NCI-H1694 treated with DMSO at 0.1 percent for 48 hours (cell line): ENCODE data around the gene SNX14.

Experiments used
- DNase-seq: peaks from one replicate; lab custom pipeline; 2025; lab: John Stamatoyannopoulos, UW

Gene SNX14

DNA sequence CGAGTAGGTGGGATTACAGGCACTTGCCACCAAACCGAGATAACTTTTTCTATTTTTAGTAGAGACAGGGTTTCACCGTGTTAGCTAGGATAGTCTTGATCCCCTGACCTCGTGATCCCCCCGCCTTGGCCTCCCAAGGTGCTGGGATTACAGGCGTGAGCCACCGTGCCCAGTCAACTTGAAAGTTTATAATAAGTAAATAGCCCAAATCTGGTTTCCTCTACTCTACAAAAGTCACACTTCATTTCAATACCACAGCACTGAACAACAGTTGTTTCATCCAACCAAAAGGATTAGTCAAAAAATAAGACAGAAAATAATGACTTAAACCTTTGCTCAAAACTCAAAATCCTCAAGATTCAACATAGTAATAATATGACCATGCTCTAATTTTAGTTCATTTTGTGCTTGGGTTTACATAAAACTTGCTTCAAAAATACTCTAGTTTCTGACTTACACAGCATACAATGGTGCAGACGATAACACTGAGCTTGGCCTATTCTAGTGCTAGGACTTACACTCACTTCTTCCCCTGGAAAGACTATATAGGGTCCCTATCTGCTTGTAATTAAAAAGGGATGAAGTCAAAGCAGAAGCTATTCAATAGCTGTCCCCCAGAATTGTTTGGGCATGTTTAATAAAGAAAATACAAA, 87.1 kb downstream of the SNX14 start:
- no peak for DNase-seq

DNA sequence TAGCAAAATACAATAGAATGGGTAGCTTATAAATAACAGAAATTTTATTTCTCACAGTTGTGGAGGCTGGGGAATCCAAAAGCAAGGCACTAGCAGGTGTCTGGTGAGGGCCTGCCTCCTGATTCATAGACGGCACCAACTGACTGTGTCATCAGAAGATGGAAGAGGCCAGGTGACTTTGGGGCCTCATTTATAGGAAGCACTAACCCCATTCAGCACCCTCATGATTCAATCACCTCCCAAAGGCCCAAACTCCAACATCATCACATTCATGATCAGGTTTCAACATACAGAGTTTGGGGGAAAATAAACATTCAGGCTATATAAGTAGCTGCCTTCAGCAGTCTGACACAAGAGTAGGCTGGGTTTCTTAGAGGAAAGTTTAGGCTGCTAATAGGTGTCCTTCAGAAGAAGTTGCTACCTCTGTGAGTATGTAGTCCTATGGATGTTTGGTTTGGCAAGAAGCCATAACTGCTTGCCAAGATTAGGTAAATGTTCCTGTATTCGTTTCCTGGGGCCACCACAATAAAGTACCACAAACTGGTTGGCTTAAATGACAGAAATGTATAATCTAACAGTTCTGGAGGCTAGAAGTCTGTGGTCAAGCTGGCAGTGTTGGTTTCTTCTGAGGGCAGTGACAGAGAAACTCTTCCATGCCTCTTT, 94.9 kb downstream of the SNX14 start:
- DNase-seq = no peak

DNA sequence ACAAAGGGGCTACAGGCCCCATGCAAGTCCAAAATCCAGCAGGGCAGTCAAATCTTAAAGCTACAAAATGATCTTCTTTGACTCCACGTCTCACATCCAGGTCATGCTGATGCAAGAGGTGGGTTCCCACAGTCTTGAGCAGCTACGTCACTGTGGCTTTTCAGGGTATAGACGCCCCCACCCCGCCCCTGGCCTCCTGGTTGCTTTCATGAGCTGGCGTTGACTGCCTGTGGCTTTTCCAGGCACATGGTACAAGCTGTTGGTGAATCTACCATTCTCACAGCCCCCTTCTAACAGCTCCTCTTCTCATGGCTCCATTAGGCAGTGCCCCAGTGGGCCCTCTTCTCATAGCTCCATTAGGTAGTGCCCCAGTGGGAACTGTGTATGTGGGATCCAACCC, 96.8 kb downstream of the SNX14 start:
- no peak for DNase-seq

DNA sequence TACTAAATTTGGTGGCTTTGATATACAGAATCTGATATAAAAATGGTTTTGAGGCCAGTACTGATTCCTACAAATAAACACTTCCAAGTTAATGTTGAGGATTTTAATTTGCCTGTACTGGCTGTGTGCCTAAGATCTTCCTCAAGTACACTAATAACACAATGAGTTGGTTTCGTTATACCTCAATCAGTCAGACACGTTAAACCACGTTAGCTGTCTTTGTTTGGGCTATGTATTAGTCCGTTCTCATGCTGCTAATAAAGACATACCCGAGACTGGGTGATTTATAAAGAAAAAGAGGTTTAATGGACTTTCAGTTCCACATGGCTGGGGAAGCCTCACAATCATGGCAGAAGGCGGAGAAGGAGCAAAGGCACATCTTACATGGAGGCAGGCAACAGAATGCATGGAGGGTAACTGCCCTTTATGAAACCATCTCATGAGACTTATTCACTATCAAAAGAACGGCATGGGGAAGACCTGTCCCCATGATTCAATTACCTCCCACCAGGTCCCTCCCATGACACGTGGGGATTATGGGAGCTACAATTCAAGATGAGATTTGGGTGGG, 97.6 kb downstream of the SNX14 start:
- DNase-seq = no peak

DNA sequence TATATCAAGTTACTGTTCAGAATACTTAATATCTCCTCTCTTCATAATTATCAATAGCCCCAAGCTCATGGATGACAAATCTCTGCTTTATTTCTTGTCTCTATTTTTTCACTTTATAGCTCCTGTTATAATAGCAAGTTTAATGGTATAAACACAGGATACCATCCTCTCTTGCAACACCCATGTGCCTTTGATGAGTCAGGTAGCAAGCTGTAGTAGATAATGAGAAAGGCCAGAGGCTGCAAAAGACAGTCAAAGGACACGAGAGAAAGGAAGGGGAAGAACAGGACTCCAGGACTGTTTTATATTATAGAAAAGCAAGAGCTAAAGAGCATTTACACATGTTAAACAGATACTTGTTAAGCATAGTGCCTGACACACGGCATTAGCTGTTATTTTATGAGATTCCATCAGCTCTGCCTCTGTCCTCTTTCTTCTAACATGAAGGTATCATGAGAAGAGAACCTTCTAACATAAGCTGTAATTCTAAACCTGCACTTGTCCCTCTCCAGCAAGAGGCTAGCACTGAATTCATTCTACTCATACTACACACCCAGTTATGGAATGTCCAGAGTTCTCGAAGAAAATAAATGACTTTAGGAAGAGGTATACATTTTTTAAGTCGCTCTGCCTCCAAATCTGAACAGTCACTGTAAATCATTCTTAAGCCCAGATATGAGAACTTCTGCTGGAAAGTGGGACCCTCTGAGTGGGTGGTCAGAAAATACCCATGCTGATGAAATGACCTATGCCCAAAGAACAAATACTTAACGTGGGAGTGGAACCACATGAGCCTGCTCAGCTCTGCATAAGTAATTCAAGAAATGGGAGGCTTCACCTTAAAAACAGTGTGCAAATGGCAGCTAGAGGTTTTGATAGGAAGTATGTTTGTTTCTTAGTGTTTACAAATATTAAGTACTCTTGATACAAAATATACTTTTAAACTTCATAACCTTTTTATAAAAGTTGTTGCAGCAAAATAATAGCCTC, 98.8 kb downstream of the SNX14 start:
- DNase-seq = no peak

DNA sequence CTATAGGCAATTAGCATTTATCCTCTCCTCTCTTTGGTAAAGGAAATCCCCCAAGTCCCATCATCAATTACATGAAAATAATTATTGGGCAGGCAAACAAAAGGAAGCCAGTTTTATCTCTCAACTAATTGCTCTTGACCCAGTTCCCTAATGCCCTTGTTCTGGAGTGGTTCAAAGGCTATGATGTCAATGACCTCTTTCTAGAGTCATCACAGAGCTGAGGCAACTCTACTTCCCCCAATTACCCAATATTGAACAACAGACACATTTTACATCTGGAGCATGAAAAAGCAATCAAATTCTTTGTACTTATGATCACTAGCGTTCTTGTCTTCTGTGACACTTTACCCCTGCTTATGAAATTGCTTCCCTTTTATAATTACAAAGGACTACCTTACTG, 100.3 kb downstream of the SNX14 start:
- no peak for DNase-seq

DNA sequence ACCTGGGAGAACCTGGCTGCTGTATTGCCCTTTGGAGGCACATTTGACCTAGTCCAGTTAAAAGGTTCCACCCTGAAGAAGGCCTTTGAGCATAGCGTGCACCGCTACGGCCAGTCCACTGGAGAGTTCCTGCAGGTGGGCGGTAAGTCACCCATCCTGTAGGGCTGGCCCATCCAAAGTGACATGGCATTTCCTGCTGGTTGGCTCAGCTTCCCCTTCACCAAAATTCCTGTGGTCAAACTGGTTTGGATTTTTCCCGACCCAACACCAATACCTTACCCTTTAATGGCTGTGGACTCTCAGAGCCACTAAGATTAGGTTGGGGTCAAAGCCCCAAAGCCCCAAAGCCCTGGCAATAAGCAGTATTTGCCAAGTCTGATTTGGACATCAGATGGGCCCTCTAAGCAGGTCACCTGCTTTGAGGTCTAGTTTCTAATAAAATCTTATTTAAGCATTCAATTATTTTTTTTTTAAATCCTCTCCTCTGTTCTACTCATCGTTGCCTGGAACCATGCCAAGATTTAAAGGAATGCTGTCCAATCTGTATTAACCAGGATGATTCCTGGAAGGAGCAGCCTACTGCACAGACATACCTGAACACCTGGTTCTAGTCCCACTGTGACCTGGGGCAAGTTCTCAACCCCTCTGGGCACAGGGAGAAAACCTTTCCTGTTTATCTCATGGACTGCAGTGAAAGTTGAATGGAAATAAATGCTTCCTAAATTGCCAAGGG, 103.0 kb downstream of the SNX14 start:
- DNase-seq = no peak

DNA sequence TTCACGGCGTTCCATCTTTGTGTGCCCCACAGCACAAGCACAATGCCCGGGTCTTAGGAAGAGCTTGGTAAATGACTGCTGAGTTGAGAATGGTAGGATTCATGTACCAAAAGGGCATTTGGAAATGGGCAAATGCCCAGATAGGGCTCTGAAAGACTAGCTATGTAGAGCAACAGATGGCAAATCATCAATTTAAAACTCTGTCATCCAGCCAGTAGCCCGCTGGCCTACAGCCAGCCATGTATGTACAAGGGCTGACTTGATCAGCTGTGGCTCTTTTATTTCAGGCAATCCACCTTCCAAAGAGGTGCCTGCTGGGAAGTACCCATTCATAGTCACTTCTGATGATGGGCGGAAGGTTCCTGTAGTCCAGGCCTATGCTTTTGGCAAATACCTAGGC, 108.7 kb downstream of the SNX14 start:
- peak; percentile 70 for DNase-seq

DNA sequence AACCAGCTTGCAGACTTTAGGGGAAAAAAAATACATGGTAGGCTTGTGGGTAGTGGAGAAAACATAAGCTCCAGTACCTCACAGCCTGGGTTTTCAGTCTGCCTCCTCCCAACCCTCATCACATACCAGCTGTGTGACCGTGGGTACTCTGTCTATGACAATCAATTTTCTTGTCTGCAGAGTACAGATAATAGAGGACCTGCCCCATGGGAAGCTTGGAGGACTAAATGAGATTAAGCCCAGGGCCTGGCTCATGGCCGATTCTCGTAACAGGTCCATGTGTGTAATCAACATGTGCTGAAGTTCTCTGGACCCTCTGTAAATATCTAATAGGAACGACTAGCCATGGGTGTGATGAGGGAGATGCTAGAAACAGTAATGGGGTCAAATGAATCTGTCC, 109.8 kb downstream of the SNX14 start:
- DNase-seq = no peak

DNA sequence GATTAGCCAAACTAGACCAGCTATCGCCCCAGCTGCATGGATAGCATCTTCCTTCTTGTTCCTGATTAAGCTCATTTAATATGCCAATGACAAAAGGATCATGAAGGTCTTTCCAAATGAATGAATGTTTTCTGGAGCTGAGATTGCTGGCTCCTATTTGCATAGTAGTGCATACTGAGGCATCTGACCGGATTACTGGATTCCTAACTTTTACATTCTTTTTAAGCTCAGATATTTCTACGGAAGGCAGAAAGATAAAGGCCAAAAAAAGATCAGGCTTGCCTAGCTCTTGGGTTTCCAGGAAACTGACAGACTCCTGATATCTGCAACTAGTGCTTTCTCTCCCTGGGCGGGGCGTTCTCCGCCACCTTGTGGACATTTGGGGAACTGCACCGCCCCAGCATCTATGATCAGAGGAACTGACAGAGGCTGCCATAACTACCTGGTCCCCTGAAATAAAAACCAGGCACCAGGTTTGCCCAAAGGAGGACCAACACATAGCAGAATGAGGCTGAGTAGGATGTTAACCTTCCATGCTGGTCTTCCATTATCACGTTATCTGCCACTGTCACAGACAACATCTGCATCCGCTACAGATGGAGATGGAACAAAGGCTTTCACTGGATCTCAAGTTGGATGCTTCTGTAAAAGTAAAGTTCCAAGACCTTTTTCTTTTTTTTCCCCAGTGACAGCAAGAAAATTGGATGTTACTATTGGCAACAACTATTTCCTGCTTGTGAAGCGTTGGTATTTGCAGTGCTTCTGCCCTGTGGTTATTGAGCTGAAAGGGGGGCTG, 110.6 kb downstream of the SNX14 start:
- no peak for DNase-seq

DNA sequence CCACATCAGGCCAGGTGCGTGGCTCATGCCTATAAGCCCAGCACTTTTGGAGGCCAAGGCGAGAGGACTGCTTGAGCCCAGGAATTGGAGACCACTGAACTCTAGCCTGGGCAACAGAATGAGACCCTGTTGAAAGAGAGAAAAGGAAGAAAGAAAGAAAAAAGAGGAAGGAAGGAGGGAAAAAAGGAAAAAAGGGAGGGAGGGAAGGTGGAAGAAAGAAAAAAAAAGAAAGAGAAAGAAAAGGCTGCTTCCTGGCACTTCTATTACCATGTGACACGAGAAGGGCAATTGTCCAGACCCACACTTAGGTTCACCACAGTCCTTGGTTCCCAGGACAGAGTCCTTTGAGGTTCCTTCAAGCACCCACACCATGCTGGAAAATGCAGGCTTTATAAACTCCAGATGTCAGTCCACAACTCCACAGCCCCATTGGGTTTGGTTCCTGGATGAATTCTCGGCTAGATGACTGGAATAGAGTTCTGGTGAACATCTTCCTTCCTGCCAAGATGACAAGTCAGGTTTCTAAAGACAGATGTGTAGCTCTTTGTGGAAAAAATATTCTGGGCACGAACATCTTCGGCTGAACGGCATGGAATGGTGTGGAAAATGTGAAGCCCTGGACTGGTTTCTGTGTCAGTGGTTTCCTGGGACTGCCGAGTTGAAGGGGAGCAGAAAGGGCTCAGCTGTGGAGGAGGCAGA, 111.3 kb downstream of the SNX14 start:
- no peak for DNase-seq

DNA sequence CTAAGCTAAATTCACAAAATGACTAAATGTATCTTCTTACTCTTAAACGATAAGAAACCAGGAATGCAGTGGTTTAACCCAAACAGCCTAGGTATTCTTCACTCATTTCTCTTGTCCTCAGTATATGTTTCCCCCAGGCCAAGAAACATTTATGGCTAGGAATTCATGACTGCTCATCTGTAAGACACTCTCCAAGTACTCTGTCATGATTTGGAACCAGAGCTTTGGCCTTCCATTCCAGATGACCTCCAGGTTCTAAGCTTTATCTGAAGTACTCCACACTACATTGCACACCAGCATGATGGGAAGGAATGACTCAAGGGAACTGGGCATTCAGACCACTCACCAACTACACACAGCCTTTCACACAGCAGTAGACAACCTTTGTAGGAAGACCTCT, 114.5 kb downstream of the SNX14 start:
- no peak for DNase-seq

DNA sequence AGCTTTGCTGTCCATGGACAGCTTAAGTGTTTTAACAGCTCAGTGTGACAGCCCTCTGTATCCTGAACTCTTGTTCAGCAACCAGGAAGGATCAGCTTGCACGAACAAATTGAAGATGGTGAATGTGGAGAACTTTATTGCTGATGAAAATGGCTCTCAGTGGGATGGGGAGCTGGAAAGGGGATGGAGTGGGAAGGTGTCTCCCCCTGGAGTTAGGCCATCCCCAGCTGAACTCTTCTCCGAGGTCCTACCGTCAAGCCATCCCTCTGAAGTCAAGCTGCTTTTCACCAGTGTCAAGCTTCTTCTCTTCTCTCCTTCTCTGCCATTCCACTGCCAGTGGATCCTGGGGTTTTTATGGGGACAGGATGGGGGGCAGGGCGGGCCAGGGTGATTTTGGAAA, 117.1 kb downstream of the SNX14 start:
- DNase-seq = no peak

DNA sequence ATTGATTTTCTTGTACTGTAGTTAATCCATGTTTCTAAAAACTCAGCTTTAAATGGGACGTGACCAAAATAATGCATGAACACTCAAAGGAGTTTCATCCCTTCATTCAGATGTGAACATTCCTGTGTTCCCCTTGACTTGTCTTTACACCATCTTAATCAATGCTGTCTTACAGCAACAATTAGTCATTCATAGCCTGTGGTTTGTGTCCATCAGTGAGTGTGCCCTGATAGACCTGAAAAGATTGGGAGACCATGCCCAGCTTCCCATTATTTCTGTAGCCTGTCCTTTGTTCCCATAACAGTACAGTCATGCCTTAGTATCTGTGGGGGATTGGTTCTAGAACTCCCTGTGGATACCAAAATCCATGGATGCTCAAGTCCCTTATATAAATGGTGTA, 119.9 kb downstream of the SNX14 start:
- no peak for DNase-seq

DNA sequence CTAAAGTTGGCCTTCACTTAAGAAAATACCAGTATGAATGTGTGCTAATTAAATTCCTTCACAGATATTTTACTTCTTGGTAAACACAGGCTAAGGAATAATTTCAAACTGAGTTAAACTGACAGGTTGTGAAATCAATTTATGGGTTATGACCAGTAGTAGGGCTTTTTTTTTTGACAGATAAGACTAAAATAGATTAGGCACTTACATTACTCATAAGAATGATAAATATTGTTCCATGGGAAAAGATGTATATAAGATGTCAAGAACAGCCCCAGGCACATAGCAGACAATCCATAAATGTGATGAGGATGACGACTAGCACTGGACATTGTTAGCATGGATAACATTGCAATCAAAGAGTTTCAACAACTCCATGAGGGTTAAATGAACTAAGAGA, 120.9 kb downstream of the SNX14 start:
- no peak for DNase-seq

DNA sequence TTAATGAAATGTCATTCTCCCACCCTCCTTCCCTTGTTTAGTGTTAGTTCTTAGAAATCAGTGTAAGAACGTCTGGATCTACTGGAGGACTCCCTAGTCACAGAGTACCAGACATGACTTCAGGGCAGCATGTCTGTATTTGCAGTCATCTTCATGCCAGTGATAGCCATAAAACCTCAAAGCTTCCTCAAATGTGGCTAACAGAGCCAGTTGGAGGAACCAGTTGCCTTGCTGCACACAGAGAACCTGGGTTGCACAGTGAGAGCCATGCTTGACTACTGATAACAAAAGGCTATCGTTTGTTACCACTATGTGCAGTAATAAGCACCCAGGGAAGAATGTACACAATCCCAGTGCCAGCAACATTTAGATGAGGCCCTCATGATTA, 123.6 kb downstream of the SNX14 start:
- DNase-seq = no peak

DNA sequence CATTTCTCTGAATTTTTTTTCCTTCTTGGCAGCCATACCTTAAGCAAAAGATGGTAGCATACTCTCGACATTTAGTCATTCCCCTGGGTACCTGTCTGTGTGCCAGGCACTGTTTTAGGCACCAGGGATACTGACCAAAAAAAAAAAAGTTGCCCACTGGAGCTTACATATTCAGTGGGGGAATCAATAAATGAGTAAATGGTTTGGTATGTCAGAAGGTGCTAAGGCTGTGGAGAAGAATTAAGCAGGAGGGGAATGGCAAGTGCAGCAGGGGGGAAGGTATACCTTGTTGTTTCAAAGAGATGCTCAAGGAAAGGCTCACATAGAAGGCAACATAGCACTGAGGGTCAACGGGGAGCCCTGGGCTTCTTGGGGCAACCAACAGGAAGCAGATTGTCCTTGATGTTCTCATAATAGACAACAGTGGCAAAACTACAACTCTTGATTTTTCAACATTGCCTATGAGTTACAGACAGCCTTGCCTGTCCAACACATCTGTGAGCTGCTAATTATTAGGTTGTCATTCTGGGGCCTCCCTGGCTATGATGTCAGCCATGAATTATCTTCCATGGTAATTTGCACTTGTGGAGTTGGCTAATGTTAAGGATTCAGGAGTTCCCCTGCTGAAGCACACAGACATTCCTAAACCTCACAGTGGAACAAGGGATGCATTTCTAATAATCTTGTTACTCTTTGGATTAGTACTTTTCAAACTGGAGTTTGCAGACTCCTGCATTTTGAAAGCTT, 124.2 kb downstream of the SNX14 start:
- DNase-seq = no peak

DNA sequence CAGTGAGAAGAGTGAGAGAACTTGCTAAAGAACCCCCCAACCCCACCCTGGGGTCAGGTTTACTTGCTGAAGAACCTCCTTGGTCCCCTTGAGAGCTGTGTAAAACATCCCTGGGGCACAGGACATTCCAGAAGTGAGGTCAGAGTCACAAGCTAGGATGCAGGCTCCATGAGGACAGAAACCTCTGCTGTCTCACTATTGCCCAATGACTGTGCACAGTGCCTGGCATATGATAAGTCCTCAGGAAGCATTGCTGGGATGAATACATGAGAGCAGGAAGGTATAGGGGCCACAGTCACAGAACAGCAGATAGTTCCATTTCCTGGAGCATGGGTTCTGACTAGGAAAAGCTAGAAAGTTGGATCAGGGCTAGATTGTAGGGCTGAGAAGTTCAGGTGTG, 125.3 kb downstream of the SNX14 start:
- DNase-seq = no peak

DNA sequence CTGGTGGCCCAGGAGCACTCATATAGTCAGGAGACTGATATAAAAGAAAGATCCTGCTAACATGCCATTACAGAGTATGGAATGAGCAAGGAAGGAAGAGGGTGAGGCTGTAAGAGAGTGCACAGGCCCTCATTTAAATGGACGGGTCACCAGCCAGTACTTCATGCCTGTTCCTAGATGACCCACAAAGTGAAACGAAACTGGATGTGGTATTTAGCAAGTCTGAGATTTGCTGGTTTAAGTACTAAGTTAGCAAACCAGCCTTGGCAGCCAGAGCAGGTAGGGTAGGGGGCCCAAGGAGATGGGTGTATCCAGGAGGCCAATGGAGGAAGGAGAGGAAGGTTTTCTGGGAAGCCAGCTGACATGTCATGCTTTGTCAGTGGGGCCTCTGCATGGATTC, 127.9 kb downstream of the SNX14 start:
- DNase-seq = no peak

DNA sequence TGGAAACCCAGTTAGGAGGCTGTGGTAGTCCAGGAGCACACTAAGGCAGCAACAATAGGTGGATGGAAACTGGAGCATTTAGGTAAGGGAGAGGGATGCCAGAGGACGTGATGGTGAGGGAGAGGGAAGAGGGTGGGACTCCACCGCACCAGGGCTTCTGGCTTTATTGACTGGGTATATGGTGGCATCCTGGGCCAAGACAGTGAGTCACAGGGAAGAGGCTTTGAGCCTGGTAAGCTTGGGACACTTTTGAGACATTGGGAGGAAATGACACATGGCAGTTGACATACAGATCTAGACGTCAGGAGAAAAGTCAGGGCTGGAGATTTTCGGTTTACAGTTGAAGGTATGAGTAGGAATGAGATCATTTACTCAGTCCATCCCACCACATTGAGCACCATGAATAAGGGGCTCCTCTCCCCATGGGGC, 128.9 kb downstream of the SNX14 start:
- no peak for DNase-seq
